CD4-positive, alpha-beta T cell treated with Interferon alpha-2 for 1 hour (primary cell): ENCODE measurements around the gene MGAT3.
"Not testable (repeated sequence)": the region's sequence is repeated elsewhere in the genome, so short reads cannot be mapped to it uniquely, and the experiment has no call there.

Experiments
- DNase-seq, 2 donors: peaks; one replicate each; pipeline ENCODE4 v3.0.0-alpha.2; 2020 to 2022

Gene MGAT3

GRCh38 chr22:39456522-39457197 is at the start of gene MGAT3:
MGAT3 (plus strand) TSS chr22:39457012; CDS start chr22:39487348, 30,336 bp downstream.
- DNase-seq = no peak

- no peak for DNase-seq
These were observed 48.6 kb upstream of the MGAT3 start for GRCh38 chr22:39408173-39408572.

- DNase-seq = no peak
These were observed 48.0 kb upstream of the MGAT3 start for GRCh38 chr22:39408807-39409206.

- no peak for DNase-seq
These were observed 47.2 kb upstream of the MGAT3 start for GRCh38 chr22:39409516-39410029.

- DNase-seq = no peak
These were observed 46.5 kb upstream of the MGAT3 start for GRCh38 chr22:39410264-39410663.

- DNase-seq = not testable (repeated sequence)
These were observed 44.9 kb upstream of the MGAT3 start for GRCh38 chr22:39411828-39412365.

GRCh38 chr22:39413204-39413603 is 43.6 kb upstream of the MGAT3 start:
- DNase-seq = not testable (repeated sequence)

GRCh38 chr22:39414377-39414776 is 42.4 kb upstream of the MGAT3 start:
- DNase-seq = no peak

- no peak for DNase-seq
These were observed 41.9 kb upstream of the MGAT3 start for GRCh38 chr22:39414886-39415285.

GRCh38 chr22:39415506-39415905 is 41.3 kb upstream of the MGAT3 start:
- no peak for DNase-seq

- no peak for DNase-seq
These were observed 40.5 kb upstream of the MGAT3 start for GRCh38 chr22:39416319-39416718.

GRCh38 chr22:39417641-39418040 is 39.2 kb upstream of the MGAT3 start:
- no peak for DNase-seq

GRCh38 chr22:39418696-39419095 is 38.1 kb upstream of the MGAT3 start:
- DNase-seq = no peak

- no peak for DNase-seq
These were observed 37.7 kb upstream of the MGAT3 start for GRCh38 chr22:39419096-39419495.

- DNase-seq = no peak
These were observed 36.9 kb upstream of the MGAT3 start for GRCh38 chr22:39419911-39420310.

GRCh38 chr22:39421691-39422090 is 35.1 kb upstream of the MGAT3 start:
- DNase-seq = no peak

- DNase-seq = no peak
These were observed 34.7 kb upstream of the MGAT3 start for GRCh38 chr22:39422101-39422500.

- no peak for DNase-seq
These were observed 34.1 kb upstream of the MGAT3 start for GRCh38 chr22:39422721-39423120.

GRCh38 chr22:39423976-39424375 is 32.8 kb upstream of the MGAT3 start:
- no peak for DNase-seq

- DNase-seq = no peak
These were observed 30.3 kb upstream of the MGAT3 start for GRCh38 chr22:39426380-39427043.

GRCh38 chr22:39427751-39428596 is 28.8 kb upstream of the MGAT3 start:
- DNase-seq = no peak

- DNase-seq = no peak
These were observed 28.2 kb upstream of the MGAT3 start for GRCh38 chr22:39428597-39429071.

- DNase-seq = no peak
These were observed 27.6 kb upstream of the MGAT3 start for GRCh38 chr22:39429186-39429585.
